ENCODE measurements around the gene MICA.
"Not testable (repeated sequence)": the region's sequence is repeated elsewhere in the genome, so short reads cannot be mapped to it uniquely, and the experiment has no call there.

Gene MICA

GRCh38 chr6:31393932-31394331 is 9.5 kb upstream of the MICA start:
- Histone ChIP-seq H3K4me1 (ENCODE audit: control insufficient read depth in 1 of 2, insufficient read depth in 1 of 2, low read depth in 1 of 2, low read length in 1 of 2) (peaks cover 14 to 22% of the 10 kb centered on the region in 2 experiments), H3K36me3 (peaks cover 8% of the 10 kb centered on the region), H3K27me3 (no peaks in the 10 kb centered on the region), H3K4me3 (ENCODE audit: low read depth in 1 of 2, low read length in 1 of 2) (no peak overlapping the region), H3K9me3 (no peaks in the 10 kb centered on the region), H3K27ac (no peak overlapping the region)
- no peak for TF ChIP-seq CTCF (IDR thresholded peaks at IDR 0.05)

- H3K27ac ChIP-seq, result no peak overlapping the region
- peaks cover 8% of the 10 kb centered on the region for H3K36me3 ChIP-seq
- H3K9me3 ChIP-seq, result no peaks in the 10 kb centered on the region
- H3K4me3 ChIP-seq (ENCODE audit: low read depth in 1 of 2, low read length in 1 of 2), result no peak overlapping the region
- H3K4me1 ChIP-seq (ENCODE audit: control insufficient read depth in 1 of 2, insufficient read depth in 1 of 2, low read depth in 1 of 2, low read length in 1 of 2), result peaks cover 18 to 27% of the 10 kb centered on the region in 2 experiments
- no peaks in the 10 kb centered on the region for H3K27me3 ChIP-seq
- no peak for TF ChIP-seq CTCF (IDR thresholded peaks at IDR 0.05)
Observed at GRCh38 chr6:31394381-31394780, 9.0 kb upstream of the MICA start.

- no peaks in the 10 kb centered on the region for H3K27me3 ChIP-seq
- no peaks in the 10 kb centered on the region for H3K9me3 ChIP-seq
- peaks cover 8% of the 10 kb centered on the region for H3K36me3 ChIP-seq
- no peak for TF ChIP-seq CTCF (IDR thresholded peaks at IDR 0.05)
- no peak overlapping the region for H3K4me3 ChIP-seq (ENCODE audit: low read depth in 1 of 2, low read length in 1 of 2)
- peaks cover 22 to 30% of the 10 kb centered on the region in 2 experiments for H3K4me1 ChIP-seq (ENCODE audit: control insufficient read depth in 1 of 2, insufficient read depth in 1 of 2, low read depth in 1 of 2, low read length in 1 of 2)
- H3K27ac ChIP-seq, result no peak overlapping the region
Observed at GRCh38 chr6:31395832-31396231, 7.6 kb upstream of the MICA start.

- Histone ChIP-seq H3K27ac (no peak overlapping the region), H3K4me3 (ENCODE audit: low read depth in 1 of 2, low read length in 1 of 2) (no peak overlapping the region), H3K9me3 (no peaks in the 10 kb centered on the region), H3K36me3 (peaks cover 8% of the 10 kb centered on the region), H3K4me1 (ENCODE audit: control insufficient read depth in 1 of 2, insufficient read depth in 1 of 2, low read depth in 1 of 2, low read length in 1 of 2) (peaks cover 30 to 37% of the 10 kb centered on the region in 2 experiments), H3K27me3 (no peaks in the 10 kb centered on the region)
- peak; percentile 96 for TF ChIP-seq CTCF (IDR thresholded peaks at IDR 0.05)
Observed at GRCh38 chr6:31396422-31397152, 6.8 kb upstream of the MICA start.

GRCh38 chr6:31397153-31397499 is 6.3 kb upstream of the MICA start:
- H3K9me3 ChIP-seq; H3K4me3 ChIP-seq (ENCODE audit: low read depth in 1 of 2, low read length in 1 of 2); H3K27ac ChIP-seq; H3K27me3 ChIP-seq; H3K36me3 ChIP-seq: not testable (repeated sequence)
- peaks cover 35 to 42% of the 10 kb centered on the region in 2 experiments for H3K4me1 ChIP-seq (ENCODE audit: control insufficient read depth in 1 of 2, insufficient read depth in 1 of 2, low read depth in 1 of 2, low read length in 1 of 2)

GRCh38 chr6:31397901-31398525 is 5.4 kb upstream of the MICA start:
- H3K4me1 ChIP-seq (ENCODE audit: control insufficient read depth in 1 of 2, insufficient read depth in 1 of 2, low read depth in 1 of 2, low read length in 1 of 2), result peaks cover 44 to 50% of the 10 kb centered on the region in 2 experiments
- H3K27me3 ChIP-seq, result no peaks in the 10 kb centered on the region
- H3K9me3 ChIP-seq, result no peaks in the 10 kb centered on the region
- H3K27ac ChIP-seq, result no peak overlapping the region
- peaks cover 8% of the 10 kb centered on the region for H3K36me3 ChIP-seq
- TF ChIP-seq CTCF (IDR thresholded peaks at IDR 0.05), result no peak
- H3K4me3 ChIP-seq (ENCODE audit: low read depth in 1 of 2, low read length in 1 of 2), result no peak overlapping the region

All from neutrophil (primary cell).